ENCODE measurements around the gene S100P. TPM values are rescaled to one million over a fixed set of nuclear protein-coding genes. Genes with fewer than 3 reads are reported as not detected.

The S100P gene
- total and polyA plus RNA-seq, 2 experiments from 2014 or later, result 0.80 TPM; not detected in 1

DNA sequence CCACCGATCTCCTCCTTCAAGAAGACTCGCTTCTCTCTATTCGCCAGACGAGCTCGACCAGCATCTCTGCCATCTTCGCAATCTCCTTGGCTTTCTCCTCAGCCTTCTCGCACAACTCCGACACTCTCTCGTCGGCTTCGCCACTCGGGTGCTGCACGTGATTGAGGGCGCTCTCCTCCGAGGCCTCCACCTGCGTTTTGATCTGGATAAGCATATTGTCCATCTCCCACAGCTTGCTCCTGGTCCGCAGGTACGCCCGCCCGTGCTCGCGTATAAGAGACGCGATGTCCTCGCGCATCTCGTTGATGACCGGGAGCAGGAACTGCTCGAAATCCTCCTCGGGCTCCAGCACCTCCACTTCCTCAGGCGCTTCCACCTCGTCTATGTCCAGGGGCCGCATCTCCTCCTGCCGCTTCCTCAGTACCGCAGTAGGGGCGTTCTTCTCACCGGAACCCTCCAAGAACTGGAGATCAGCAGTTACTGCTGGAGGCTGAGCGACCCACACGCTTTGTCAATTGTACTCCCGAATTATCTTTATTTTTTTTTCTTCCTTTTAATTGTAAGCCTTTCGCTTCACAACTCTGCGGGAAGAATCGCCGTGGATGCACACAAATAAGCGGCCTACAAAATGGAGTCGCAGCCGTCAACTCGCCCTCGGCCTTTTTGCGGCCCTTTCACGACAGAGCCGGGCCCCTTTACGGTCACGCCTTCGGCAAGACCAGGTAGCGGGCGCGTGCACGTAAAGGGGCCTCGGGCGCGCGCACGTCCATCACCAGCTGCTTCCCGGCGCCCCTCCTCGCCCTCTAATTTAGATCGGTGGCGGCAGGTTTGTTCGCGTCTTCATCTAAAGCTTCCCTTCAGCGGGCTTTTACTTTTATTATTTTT, 15.8 kb downstream of the S100P start, which contains the start of gene MRFAP1L1:
Gene MRFAP1L1 (minus strand): TSS at position 636 of the 885 bp plus-strand sequence. CDS start 236 bp downstream, at position 400.
- H3K4me1 ChIP-seq (ENCODE audit: insufficient read depth), result peaks cover 13% of the 10 kb centered on the region
- WGBS, 2 experiments (ENCODE audit: low coverage in 1 of 2, low lambda C conversion rate in 2 of 2, missing lambda C conversion rate in 2 of 2), result 1% methylated on average over 72 of the region's 72 CpGs
- H3K9me2 ChIP-seq (ENCODE audit: insufficient read depth), result no peaks in the 10 kb centered on the region; the same call in 1 of the 2 replicates
- peaks cover 13% of the 10 kb centered on the region for H3K36me3 ChIP-seq (ENCODE audit: low read depth)
- peak within 1 kb of the TSS; percentile 68 for H3K27ac ChIP-seq
- H3K27me3 ChIP-seq (replicated peaks; ENCODE audit: insufficient read depth), result no peaks in the 10 kb centered on the region
- no peak for TF ChIP-seq EZH2phosphoT487 (IDR thresholded peaks at IDR 0.05; ENCODE audit: insufficient read depth, low read depth)
- TF ChIP-seq EZH2 (IDR thresholded peaks at IDR 0.05; ENCODE audit: insufficient read depth, poor library complexity, severe bottlenecking), result no peak
- H3K79me2 ChIP-seq (ENCODE audit: insufficient read depth), result peaks cover 51% of the 10 kb centered on the region
- H3F3A ChIP-seq (ENCODE audit: insufficient read depth), result no peaks in the 10 kb centered on the region
- peak within 1 kb of the TSS; percentile 97 for H3K4me2 ChIP-seq (ENCODE audit: unreplicated experiment)
- H2AFZ ChIP-seq, result peak within 1 kb of the TSS; percentile 89
- peak within 1 kb of the TSS; percentile 81 for H3K9ac ChIP-seq
- peak within 1 kb of the TSS; percentile 81 for H3K4me3 ChIP-seq
- no peaks in the 10 kb centered on the region for H4K20me1 ChIP-seq (ENCODE audit: insufficient read depth)
- in situ Hi-C loops (cut with MboI), result loop anchor here (10.0 kb wide), 1 partner anchor 365 kb away; no protein-coding TSS in a partner anchor
- DNase-seq, result peak; percentile 99
- H3K9me3 ChIP-seq (ENCODE audit: low read depth), result no peaks in the 10 kb centered on the region

DNA sequence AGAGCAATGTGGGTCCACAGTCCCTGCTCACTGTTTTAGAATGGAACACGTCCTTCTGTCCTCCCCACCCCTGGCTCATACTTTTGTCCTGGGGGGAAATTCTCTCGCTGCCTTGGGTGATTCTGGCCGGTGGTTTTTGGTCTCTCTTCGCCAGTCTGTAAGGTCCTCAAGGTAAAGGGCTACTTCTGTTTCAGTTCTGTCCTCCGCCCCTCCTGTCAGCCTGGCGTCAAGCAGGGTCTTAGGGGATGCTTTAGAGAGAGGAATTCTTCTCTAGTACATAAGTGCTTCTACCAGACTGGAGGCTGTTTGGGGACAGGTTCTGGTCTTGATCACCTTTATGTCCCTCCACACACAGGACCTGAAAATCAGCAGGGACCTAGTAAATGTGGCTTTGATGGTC, 16.6 kb downstream of the S100P start:
- peak overlapping the region; percentile 97 for H3K4me2 ChIP-seq (ENCODE audit: unreplicated experiment)
- no peaks in the 10 kb centered on the region for H3K9me3 ChIP-seq (ENCODE audit: low read depth)
- H3K4me3 ChIP-seq, result peak overlapping the region; percentile 81
- H3K79me2 ChIP-seq (ENCODE audit: insufficient read depth), result peaks cover 43% of the 10 kb centered on the region
- peaks cover 13% of the 10 kb centered on the region for H3K4me1 ChIP-seq (ENCODE audit: insufficient read depth)
- no peaks in the 10 kb centered on the region for H3K27me3 ChIP-seq (replicated peaks; ENCODE audit: insufficient read depth)
- DNase-seq, result no peak
- in situ Hi-C loops (cut with MboI), result loop anchor here (10.0 kb wide), 1 partner anchor 365 kb away; no protein-coding TSS in a partner anchor
- no peak overlapping the region for H3K27ac ChIP-seq
- H2AFZ ChIP-seq, result peak overlapping the region; percentile 89
- H4K20me1 ChIP-seq (ENCODE audit: insufficient read depth), result no peaks in the 10 kb centered on the region
- WGBS, 2 experiments (ENCODE audit: low coverage in 1 of 2, low lambda C conversion rate in 2 of 2, missing lambda C conversion rate in 2 of 2), result 10 to 18% methylated on average over 6 of the region's 6 CpGs
- H3K9me2 ChIP-seq (ENCODE audit: insufficient read depth), result no peaks in the 10 kb centered on the region; the same call in 1 of the 2 replicates
- H3K36me3 ChIP-seq (ENCODE audit: low read depth), result peaks cover 13% of the 10 kb centered on the region
- no peak for TF ChIP-seq EZH2phosphoT487 (IDR thresholded peaks at IDR 0.05; ENCODE audit: insufficient read depth, low read depth)
- no peak for TF ChIP-seq EZH2 (IDR thresholded peaks at IDR 0.05; ENCODE audit: insufficient read depth, poor library complexity, severe bottlenecking)
- no peaks in the 10 kb centered on the region for H3F3A ChIP-seq (ENCODE audit: insufficient read depth)
- H3K9ac ChIP-seq, result peak overlapping the region; percentile 81

- no peak overlapping the region for H3K9ac ChIP-seq
- H3K4me3 ChIP-seq, result no peak overlapping the region
- TF ChIP-seq EZH2phosphoT487 (IDR thresholded peaks at IDR 0.05; ENCODE audit: insufficient read depth, low read depth) (no peak), EZH2 (IDR thresholded peaks at IDR 0.05; ENCODE audit: insufficient read depth, poor library complexity, severe bottlenecking) (no peak)
- no peaks in the 10 kb centered on the region for H4K20me1 ChIP-seq (ENCODE audit: insufficient read depth)
- no peak overlapping the region for H3K4me2 ChIP-seq (ENCODE audit: unreplicated experiment)
- no peaks in the 10 kb centered on the region; the same call in 1 of the 2 replicates for H3K9me2 ChIP-seq (ENCODE audit: insufficient read depth)
- no peak overlapping the region for H3K27ac ChIP-seq
- in situ Hi-C loops (cut with MboI), result loop anchor here (10.0 kb wide), 1 partner anchor 364 kb away; no protein-coding TSS in a partner anchor
- no peaks in the 10 kb centered on the region for H3K27me3 ChIP-seq (replicated peaks; ENCODE audit: insufficient read depth)
- H3K36me3 ChIP-seq (ENCODE audit: low read depth), result peaks cover 13% of the 10 kb centered on the region
- H3F3A ChIP-seq (ENCODE audit: insufficient read depth), result 0 out of 2 replicates have a peak, but pooled peaks cover 3% of the 10 kb centered on the region
- peaks cover 36% of the 10 kb centered on the region for H3K79me2 ChIP-seq (ENCODE audit: insufficient read depth)
- 70 to 72% methylated on average over 2 of the region's 2 CpGs for WGBS, 2 experiments (ENCODE audit: low coverage in 1 of 2, low lambda C conversion rate in 2 of 2, missing lambda C conversion rate in 2 of 2)
- H2AFZ ChIP-seq, result no peak overlapping the region; the same call in 1 of the 2 replicates
- no peak for DNase-seq
- H3K4me1 ChIP-seq (ENCODE audit: insufficient read depth), result peaks cover 18% of the 10 kb centered on the region
- no peaks in the 10 kb centered on the region for H3K9me3 ChIP-seq (ENCODE audit: low read depth)
Observed at GRCh38 chr4:6710996-6711395, 17.3 kb downstream of the S100P start.

GRCh38 chr4:6714954-6715353, 21.3 kb downstream of the S100P start:
- H3K9me3 ChIP-seq (ENCODE audit: low read depth), result no peaks in the 10 kb centered on the region
- no peaks in the 10 kb centered on the region for H3K27me3 ChIP-seq (replicated peaks; ENCODE audit: insufficient read depth)
- no peaks in the 10 kb centered on the region; the same call in 1 of the 2 replicates for H4K20me1 ChIP-seq (ENCODE audit: insufficient read depth)
- peaks cover 19% of the 10 kb centered on the region for H3F3A ChIP-seq (ENCODE audit: insufficient read depth)
- no peak for DNase-seq
- H3K4me2 ChIP-seq (ENCODE audit: unreplicated experiment), result no peak overlapping the region
- no peak for TF ChIP-seq EZH2 (IDR thresholded peaks at IDR 0.05; ENCODE audit: insufficient read depth, poor library complexity, severe bottlenecking)
- TF ChIP-seq EZH2phosphoT487 (IDR thresholded peaks at IDR 0.05; ENCODE audit: insufficient read depth, low read depth), result no peak
- 6 to 11% methylated on average over 1 of the region's 1 CpG for WGBS, 2 experiments (ENCODE audit: low coverage in 1 of 2, low lambda C conversion rate in 2 of 2, missing lambda C conversion rate in 2 of 2)
- no peaks in the 10 kb centered on the region for H3K36me3 ChIP-seq (ENCODE audit: low read depth)
- in situ Hi-C loops (cut with MboI), result loop anchor here (10.0 kb wide), 1 partner anchor 360 kb away; no protein-coding TSS in a partner anchor
- H3K4me1 ChIP-seq (ENCODE audit: insufficient read depth), result peaks cover 11% of the 10 kb centered on the region; the same call in 1 of the 2 replicates
- H3K27ac ChIP-seq, result no peak overlapping the region
- no peak overlapping the region for H3K9ac ChIP-seq
- peak overlapping the region; percentile 96 for H2AFZ ChIP-seq
- peaks cover 26% of the 10 kb centered on the region for H3K79me2 ChIP-seq (ENCODE audit: insufficient read depth)
- no peaks in the 10 kb centered on the region; the same call in 1 of the 2 replicates for H3K9me2 ChIP-seq (ENCODE audit: insufficient read depth)
- no peak overlapping the region for H3K4me3 ChIP-seq

Measured in GM23248 (cell line).